Chondrocyte (in vitro differentiated cells): ENCODE data around the gene CDK5. TPM values are rescaled to one million over a fixed set of nuclear protein-coding genes. Genes with fewer than 3 reads are reported as not detected.

Source experiments
- DNase-seq: peaks from one replicate; pipeline ENCODE4 v3.0.0; 2021; ENCODE audit warnings: mixed read lengths, low spot score
- H3K27ac Mint-ChIP-seq: one replicate; pipeline ENCODE4 v1.8.0; 2021; ENCODE audit warnings: mild to moderate bottlenecking, moderate library complexity, mixed read lengths; ENCODE audit not compliant: unreplicated experiment
- H3K27me3 Mint-ChIP-seq: 2 replicates; pipeline ENCODE4 v1.8.0; 2021; ENCODE audit warnings: low read depth, mixed read lengths
- H3K36me3 Mint-ChIP-seq: 2 replicates; pipeline ENCODE4 v1.8.0; 2021; ENCODE audit warnings: low read depth, mixed read lengths
- H3K4me1 Mint-ChIP-seq: 2 replicates; pipeline ENCODE4 v1.8.0; 2021; ENCODE audit warnings: low read depth, mild to moderate bottlenecking, mixed read lengths
- H3K4me3 Mint-ChIP-seq: one replicate; pipeline ENCODE4 v1.8.0; 2021; ENCODE audit warnings: mild to moderate bottlenecking, moderate library complexity, mixed read lengths; ENCODE audit not compliant: unreplicated experiment
- H3K9me3 Mint-ChIP-seq: 2 replicates; pipeline ENCODE4 v1.8.0; 2021; ENCODE audit warnings: low read depth, mixed read lengths
- total RNA-seq: library from RNA; stranded (reverse); gene quantifications from 3 replicates; pipeline ENCODE4 v1.2.1, GENCODE V29; 2021
- TF ChIP-seq, protein P1 (sequence below): fragments of 200-600 bp; sonication (generic); IDR thresholded peaks from 2 replicates; pipeline ENCODE4 v1.5.0; 2021; ENCODE audit warnings: antibody characterized with exemption, mild to moderate bottlenecking, moderate library complexity

Gene CDK5
- total RNA-seq, 1 donor from 2014 or later = 24.0 TPM

DNA sequence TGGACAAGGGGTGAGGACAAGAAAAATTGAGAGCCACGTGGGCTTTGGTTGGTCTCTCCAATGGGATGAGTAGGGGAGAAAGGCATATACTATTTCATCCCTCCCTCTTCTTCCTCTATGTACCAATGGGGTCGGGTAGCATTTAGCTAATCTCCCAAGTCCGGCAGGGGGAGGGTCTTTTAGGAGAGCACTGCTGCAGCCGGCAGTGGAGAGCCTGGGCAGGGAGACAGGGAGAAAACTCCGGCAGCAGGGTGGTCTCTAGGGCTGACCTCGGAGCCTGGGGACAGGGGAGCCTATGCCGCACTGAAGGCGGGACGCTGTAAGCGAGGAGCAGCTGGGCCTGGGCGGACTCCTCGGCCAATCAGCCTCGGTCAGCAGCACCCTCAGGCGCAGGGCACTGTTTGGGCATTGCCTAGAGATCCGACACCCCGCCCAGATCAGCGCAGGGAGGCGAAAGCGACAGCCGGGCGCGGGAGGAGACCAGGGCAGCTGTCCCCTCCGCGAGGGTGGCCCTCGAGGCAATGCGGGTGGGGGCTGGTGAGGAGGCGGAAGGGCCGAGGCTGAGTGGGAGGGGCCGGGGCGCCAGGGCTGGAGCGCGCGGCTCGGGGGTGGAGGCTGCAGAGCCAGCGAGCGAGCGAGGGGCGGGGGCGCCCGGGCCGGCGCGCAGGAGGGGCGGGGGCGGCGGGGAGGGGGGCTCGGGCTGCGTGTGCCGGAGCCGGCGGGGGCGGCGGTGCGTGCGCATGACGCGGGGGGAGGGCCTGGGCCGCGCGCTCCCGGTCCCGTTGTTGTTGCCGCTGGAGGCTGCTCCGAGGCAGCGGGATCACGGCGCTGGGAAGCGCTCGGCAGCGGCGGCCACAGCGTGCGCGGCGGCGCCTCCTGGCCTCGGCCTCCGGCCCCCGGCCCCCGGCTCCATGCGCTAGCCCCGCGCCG lies 28.3 kb upstream of the CDK5 start, which contains the start of gene AGAP3:
Gene AGAP3, plus strand, starts transcription at position 785 of the 930 bp plus-strand sequence. CDS start 267 bp downstream, outside the sequence.
- DNase-seq = no peak
- H3K36me3 Mint-ChIP-seq = no peaks in the 10 kb centered on the region
- no peaks in the 10 kb centered on the region for H3K9me3 Mint-ChIP-seq
- H3K27ac Mint-ChIP-seq = peak within 1 kb of the TSS; percentile 89
- peaks cover 52% of the 10 kb centered on the region for H3K4me1 Mint-ChIP-seq
- no peaks in the 10 kb centered on the region for H3K27me3 Mint-ChIP-seq
- peak within 1 kb of the TSS; percentile 79 for H3K4me3 Mint-ChIP-seq
- TF ChIP-seq, protein P1, sequence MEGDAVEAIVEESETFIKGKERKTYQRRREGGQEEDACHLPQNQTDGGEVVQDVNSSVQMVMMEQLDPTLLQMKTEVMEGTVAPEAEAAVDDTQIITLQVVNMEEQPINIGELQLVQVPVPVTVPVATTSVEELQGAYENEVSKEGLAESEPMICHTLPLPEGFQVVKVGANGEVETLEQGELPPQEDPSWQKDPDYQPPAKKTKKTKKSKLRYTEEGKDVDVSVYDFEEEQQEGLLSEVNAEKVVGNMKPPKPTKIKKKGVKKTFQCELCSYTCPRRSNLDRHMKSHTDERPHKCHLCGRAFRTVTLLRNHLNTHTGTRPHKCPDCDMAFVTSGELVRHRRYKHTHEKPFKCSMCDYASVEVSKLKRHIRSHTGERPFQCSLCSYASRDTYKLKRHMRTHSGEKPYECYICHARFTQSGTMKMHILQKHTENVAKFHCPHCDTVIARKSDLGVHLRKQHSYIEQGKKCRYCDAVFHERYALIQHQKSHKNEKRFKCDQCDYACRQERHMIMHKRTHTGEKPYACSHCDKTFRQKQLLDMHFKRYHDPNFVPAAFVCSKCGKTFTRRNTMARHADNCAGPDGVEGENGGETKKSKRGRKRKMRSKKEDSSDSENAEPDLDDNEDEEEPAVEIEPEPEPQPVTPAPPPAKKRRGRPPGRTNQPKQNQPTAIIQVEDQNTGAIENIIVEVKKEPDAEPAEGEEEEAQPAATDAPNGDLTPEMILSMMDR = peak; percentile 26

DNA sequence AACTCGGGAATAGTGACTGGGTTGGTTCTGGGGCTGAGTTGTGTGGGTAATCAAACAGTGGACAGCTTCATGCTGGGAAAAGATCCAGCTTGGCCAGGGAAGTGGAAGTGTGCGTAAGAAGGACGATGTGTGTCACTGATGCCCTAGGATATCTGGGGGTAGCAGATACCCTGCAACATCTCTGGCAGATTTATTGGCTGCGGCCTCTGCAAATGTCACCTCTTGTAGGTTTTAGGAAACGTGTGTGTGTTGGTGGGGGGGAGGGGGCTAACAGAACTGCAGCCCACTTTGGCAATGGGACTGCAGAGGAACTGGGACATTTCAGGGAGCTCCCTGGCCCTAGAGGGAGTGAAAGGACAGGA lies 27.6 kb upstream of the CDK5 start:
- no peaks in the 10 kb centered on the region for H3K9me3 Mint-ChIP-seq
- TF ChIP-seq, protein P1 = no peak
- no peaks in the 10 kb centered on the region for H3K27me3 Mint-ChIP-seq
- peak overlapping the region; percentile 79 for H3K4me3 Mint-ChIP-seq
- no peaks in the 10 kb centered on the region for H3K36me3 Mint-ChIP-seq
- peaks cover 49% of the 10 kb centered on the region for H3K4me1 Mint-ChIP-seq
- DNase-seq = no peak
- H3K27ac Mint-ChIP-seq = peak overlapping the region; percentile 86

DNA sequence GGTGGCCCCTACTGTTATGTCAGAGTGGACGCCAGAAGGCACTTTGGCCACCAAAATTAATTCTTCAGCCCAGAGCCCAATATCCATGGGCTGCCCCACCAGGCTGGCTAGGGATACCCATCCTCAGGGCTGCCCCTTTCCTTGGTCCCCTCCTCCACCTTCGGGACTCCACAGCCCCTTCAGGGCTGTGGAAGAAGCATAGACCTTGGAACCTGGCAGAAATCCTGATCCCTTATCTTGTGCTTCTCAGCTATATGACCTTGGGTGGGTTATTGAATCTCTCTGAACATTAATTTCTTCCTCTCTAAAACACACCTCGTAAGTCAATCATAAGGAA lies 26.1 kb upstream of the CDK5 start:
- no peaks in the 10 kb centered on the region for H3K36me3 Mint-ChIP-seq
- peaks cover 45% of the 10 kb centered on the region for H3K4me1 Mint-ChIP-seq
- peak overlapping the region; percentile 94 for H3K4me3 Mint-ChIP-seq
- TF ChIP-seq, protein P1 = no peak
- H3K9me3 Mint-ChIP-seq = no peaks in the 10 kb centered on the region
- H3K27me3 Mint-ChIP-seq = no peaks in the 10 kb centered on the region
- H3K27ac Mint-ChIP-seq = no peak overlapping the region
- no peak for DNase-seq

DNA sequence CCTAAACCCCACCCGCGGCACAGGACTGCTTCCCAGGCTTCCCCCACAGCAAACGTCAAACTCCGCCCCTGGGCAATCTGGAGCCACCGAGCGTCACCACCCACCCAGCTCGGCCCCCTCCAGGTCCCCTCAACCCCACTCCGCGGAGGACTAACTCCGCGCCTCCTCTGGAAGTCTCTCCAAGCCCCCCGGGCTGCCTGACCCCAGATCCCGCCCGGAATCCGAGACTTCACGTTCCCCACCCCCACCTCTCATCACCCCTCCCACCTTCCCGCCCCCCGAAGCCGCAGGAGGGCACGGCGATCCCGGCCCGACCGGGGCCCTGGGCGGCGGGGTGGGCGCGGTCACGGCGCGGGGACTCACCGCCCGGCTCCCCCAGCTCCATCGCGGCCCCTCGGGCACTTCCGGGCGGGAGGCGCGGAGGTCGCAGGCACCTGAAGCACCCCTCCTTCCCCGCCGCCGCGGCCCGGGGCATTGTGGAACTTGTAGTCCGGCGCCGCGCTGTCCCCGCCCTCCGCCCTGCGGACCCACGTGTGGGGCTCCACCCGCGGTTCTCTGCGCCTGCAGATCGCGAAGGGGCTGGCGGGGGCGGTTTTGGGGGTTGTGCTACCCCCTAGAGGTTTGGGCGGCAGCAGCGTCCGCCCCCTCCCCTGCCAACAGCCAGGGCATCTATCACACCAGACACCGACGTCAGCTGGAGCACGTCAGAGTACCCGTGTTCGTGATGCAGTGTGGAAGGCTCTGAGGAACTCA lies 25.6 kb upstream of the CDK5 start, which contains the start of gene TMUB1:
Gene TMUB1, minus strand, starts transcription at position 423 of the 753 bp plus-strand sequence. CDS start 930 bp downstream, outside the sequence.
- Mint-ChIP-seq H3K4me1 (peaks cover 46% of the 10 kb centered on the region), H3K36me3 (no peaks in the 10 kb centered on the region), H3K27ac (peak within 1 kb of the TSS; percentile 86), H3K4me3 (peak within 1 kb of the TSS; percentile 94), H3K9me3 (no peaks in the 10 kb centered on the region), H3K27me3 (no peaks in the 10 kb centered on the region)
- TF ChIP-seq, protein P1 = no peak
- DNase-seq = no peak
